ENCODE data around the gene LGR5.

LGR5 gene

GRCh38 chr12:71436696-71437095, 2.9 kb upstream of the LGR5 start:
- TF ChIP-seq REST (IDR thresholded peaks at IDR 0.05; ENCODE audit: low read depth) (no peak), TEAD4 (IDR thresholded peaks at IDR 0.05) (no peak), RAD21 (IDR thresholded peaks at IDR 0.05; ENCODE audit: low read depth) (no peak)

DNA sequence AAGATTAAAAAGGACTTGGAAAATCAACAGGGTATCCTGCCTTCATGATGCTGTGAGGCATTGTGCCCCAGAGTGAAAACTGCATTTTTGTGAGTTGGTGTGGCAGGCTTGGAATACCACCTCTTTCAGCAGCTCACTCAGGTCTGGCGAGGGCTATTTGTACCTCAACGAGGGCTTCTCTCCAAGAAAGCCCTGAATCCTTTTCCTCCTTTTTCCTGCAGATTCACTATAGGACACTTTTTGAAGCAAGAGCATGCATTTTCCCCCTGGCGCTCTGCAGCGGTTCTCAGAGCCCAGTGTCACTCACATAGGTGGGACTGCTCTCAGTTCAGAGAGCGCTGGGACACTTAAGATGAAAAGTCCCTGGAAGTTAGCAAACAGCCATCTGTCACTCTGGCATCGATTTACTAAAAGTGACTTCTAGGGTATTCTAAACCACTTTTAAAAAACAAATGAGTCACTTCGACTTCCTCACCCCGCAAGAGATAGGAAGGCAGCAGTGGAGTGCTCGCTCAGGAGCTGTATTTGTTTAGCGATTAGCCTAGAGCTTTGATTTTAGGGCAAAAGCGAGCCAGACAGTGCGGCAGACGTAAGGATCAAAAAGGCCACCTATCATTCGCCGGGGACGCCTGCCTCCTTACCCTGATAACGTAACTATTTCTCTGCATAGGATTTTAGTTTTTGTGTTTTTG, 782 bp upstream of the LGR5 start:
- TF ChIP-seq TCF12 (IDR thresholded peaks at IDR 0.05; ENCODE audit: low read depth) (peak; percentile 7; the same call in 1 of the 2 replicates), NFIC (IDR thresholded peaks at IDR 0.05) (no peak), CREB1 (IDR thresholded peaks at IDR 0.05; ENCODE audit: low read depth) (no peak), MAX (IDR thresholded peaks at IDR 0.05) (no peak), ZBTB7A (IDR thresholded peaks at IDR 0.05; ENCODE audit: low read depth) (no peak), EP300 (IDR thresholded peaks at IDR 0.05; ENCODE audit: borderline replicate concordance) (no peak), FOXM1 (IDR thresholded peaks at IDR 0.05; ENCODE audit: borderline replicate concordance, low read depth) (no peak), TEAD4 (IDR thresholded peaks at IDR 0.05) (no peak), EGR1 (IDR thresholded peaks at IDR 0.05) (no peak)

DNA sequence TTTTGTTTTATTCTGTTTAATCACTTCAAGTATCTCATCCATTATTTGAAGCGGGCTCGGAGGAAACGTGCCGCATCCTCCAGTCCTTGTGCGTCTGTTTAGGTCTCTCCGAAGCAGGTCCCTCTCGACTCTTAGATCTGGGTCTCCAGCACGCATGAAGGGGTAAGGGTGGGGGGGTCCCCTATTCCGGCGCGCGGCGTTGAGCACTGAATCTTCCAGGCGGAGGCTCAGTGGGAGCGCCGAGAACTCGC, 311 bp upstream of the LGR5 start:
- no peak; the same call in 1 of the 2 replicates for TF ChIP-seq TCF12 (IDR thresholded peaks at IDR 0.05; ENCODE audit: low read depth)
- TF ChIP-seq REST (IDR thresholded peaks at IDR 0.05; ENCODE audit: low read depth), result no peak
- no peak for TF ChIP-seq YY1 (IDR thresholded peaks at IDR 0.05; ENCODE audit: low read depth)
- no peak for TF ChIP-seq TAF1 (IDR thresholded peaks at IDR 0.05; ENCODE audit: low read depth)
- TF ChIP-seq EP300 (IDR thresholded peaks at IDR 0.05; ENCODE audit: borderline replicate concordance), result no peak
- TF ChIP-seq EGR1 (IDR thresholded peaks at IDR 0.05), result no peak
- no peak for TF ChIP-seq NFIC (IDR thresholded peaks at IDR 0.05)
- no peak for TF ChIP-seq RAD21 (IDR thresholded peaks at IDR 0.05; ENCODE audit: low read depth)
- TF ChIP-seq USF1 (IDR thresholded peaks at IDR 0.05), result no peak
- no peak for TF ChIP-seq MAX (IDR thresholded peaks at IDR 0.05)
- no peak for TF ChIP-seq TEAD4 (IDR thresholded peaks at IDR 0.05)
- no peak for TF ChIP-seq ZBTB7A (IDR thresholded peaks at IDR 0.05; ENCODE audit: low read depth)

- TF ChIP-seq NFIC (IDR thresholded peaks at IDR 0.05), result no peak
- no peak for TF ChIP-seq EGR1 (IDR thresholded peaks at IDR 0.05)
- no peak for TF ChIP-seq REST (IDR thresholded peaks at IDR 0.05; ENCODE audit: low read depth)
- TF ChIP-seq CEBPB (IDR thresholded peaks at IDR 0.05), result no peak
- TF ChIP-seq FOXM1 (IDR thresholded peaks at IDR 0.05; ENCODE audit: borderline replicate concordance, low read depth), result no peak
- no peak for TF ChIP-seq TCF12 (IDR thresholded peaks at IDR 0.05; ENCODE audit: low read depth)
- no peak for TF ChIP-seq MAX (IDR thresholded peaks at IDR 0.05)
- TF ChIP-seq USF1 (IDR thresholded peaks at IDR 0.05), result no peak
- TF ChIP-seq TEAD4 (IDR thresholded peaks at IDR 0.05), result no peak
- no peak for TF ChIP-seq YY1 (IDR thresholded peaks at IDR 0.05; ENCODE audit: low read depth)
- TF ChIP-seq EP300 (IDR thresholded peaks at IDR 0.05; ENCODE audit: borderline replicate concordance), result no peak
Measured at GRCh38 chr12:71440345-71440762, 756 bp downstream of the LGR5 start.
